Endodermal cell (in vitro differentiated cells): Measurements from ENCODE around the gene KCNQ2. TPM values are rescaled to one million over a fixed set of nuclear protein-coding genes. Genes with fewer than 3 reads are reported as not detected.
"Not testable (repeated sequence)": the region's sequence is repeated elsewhere in the genome, so short reads cannot be mapped to it uniquely, and the experiment has no call there.

Experiments
- DNase-seq: peaks from one replicate; pipeline ENCODE4 v3.0.0-alpha.2; 2017
- H3K27ac ChIP-seq: 2 replicates; pipeline ENCODE4 v1.5.1; 2013; ENCODE audit warnings: mild to moderate bottlenecking, low read depth, low read length, moderate library complexity
- H3K27me3 ChIP-seq: 2 replicates; pipeline ENCODE4 v1.6.1; 2013; ENCODE audit warnings: mild to moderate bottlenecking, low read length, moderate library complexity; ENCODE audit not compliant: insufficient read depth, control insufficient read depth, poor library complexity, severe bottlenecking
- H3K36me3 ChIP-seq: 2 replicates; pipeline ENCODE4 v1.7.0; 2013; ENCODE audit warnings: mild to moderate bottlenecking, low read length, moderate library complexity; ENCODE audit not compliant: control insufficient read depth, insufficient read depth
- H3K4me1 ChIP-seq: one replicate; pipeline ENCODE4 v1.7.0; 2013; ENCODE audit warnings: low read length; ENCODE audit not compliant: control insufficient read depth, insufficient read depth
- H3K4me3 ChIP-seq: 2 replicates; pipeline ENCODE4 v1.5.1; 2013; ENCODE audit warnings: mild to moderate bottlenecking, low read length, moderate library complexity
- H3K9ac ChIP-seq: 2 replicates; pipeline ENCODE4 v1.6.1; 2013; ENCODE audit warnings: mild to moderate bottlenecking, low read length, moderate library complexity; ENCODE audit not compliant: poor library complexity, severe bottlenecking; ENCODE audit errors: extremely low read depth
- H3K9me3 ChIP-seq: 2 replicates; pipeline ENCODE4 v1.6.1; 2013; ENCODE audit warnings: mild to moderate bottlenecking, low read length, moderate library complexity; ENCODE audit not compliant: control insufficient read depth
- H3K27ac Mint-ChIP-seq: 2 replicates; pipeline ENCODE4 v1.8.0; 2020; ENCODE audit warnings: mixed read lengths
- H3K27me3 Mint-ChIP-seq: 2 replicates; pipeline ENCODE4 v1.8.0; 2021; ENCODE audit warnings: mild to moderate bottlenecking, mixed read lengths; ENCODE audit not compliant: insufficient read depth
- H3K36me3 Mint-ChIP-seq: 2 replicates; pipeline ENCODE4 v1.8.0; 2020; ENCODE audit warnings: low read depth, mixed read lengths
- H3K4me1 Mint-ChIP-seq: 2 replicates; pipeline ENCODE4 v1.8.0; 2020; ENCODE audit warnings: mixed read lengths
- H3K4me3 Mint-ChIP-seq: 2 replicates; pipeline ENCODE4 v1.8.0; 2020; ENCODE audit warnings: mild to moderate bottlenecking, moderate library complexity, mixed read lengths
- H3K9me3 Mint-ChIP-seq: 2 replicates; pipeline ENCODE4 v1.8.0; 2020; ENCODE audit warnings: mild to moderate bottlenecking, mixed read lengths
- CTCF ChIP-seq: fragments of 200-600 bp; sonication (generic); conservative IDR thresholded peaks from 2 replicates; pipeline ENCODE4 v1.5.0; 2021; ENCODE audit warnings: antibody characterized with exemption, mild to moderate bottlenecking
- WGBS, 2 experiments: methylation state at CpG; one replicate each; pipeline versions ENCODE4 v1.1.5 to v1.1.7; 2013; ENCODE audit warnings: missing lambda C conversion rate in 2 of 2, mixed read lengths in 1 of 2; ENCODE audit not compliant: insufficient coverage in 1 of 2, insufficient read length in 1 of 2; 5-methylcytosine and 5-hydroxymethylcytosine counted together
- total RNA-seq, 2 donors: library from RNA; stranded (reverse); fragmentation: NEBNext Ultra II Directional in 1 of 2; extraction: Animal tissue kit (Norgen Biotek cat#: 25700) in 1 of 2; gene quantifications; 2 replicates in 1 of 2; 3 replicates in 1 of 2; pipeline ENCODE4 v1.2.1, GENCODE V29; 2021

KCNQ2 gene
- total RNA-seq, 2 donors from 2014 or later: 36.4 to 62.8 TPM

- no peak overlapping the region for H3K4me3 ChIP-seq
Observed at GRCh38 chr20:63481503-63481902, 9.0 kb upstream of the KCNQ2 start.

GRCh38 chr20:63479695-63480419, 7.4 kb upstream of the KCNQ2 start:
- not testable (repeated sequence) for H3K27ac Mint-ChIP-seq, H3K4me1 Mint-ChIP-seq, H3K4me3 Mint-ChIP-seq, DNase-seq, H3K27ac ChIP-seq, H3K4me3 ChIP-seq, H3K9me3 Mint-ChIP-seq, H3K36me3 ChIP-seq, H3K9me3 ChIP-seq, H3K36me3 Mint-ChIP-seq, H3K9ac ChIP-seq, H3K4me1 ChIP-seq, H3K27me3 ChIP-seq, H3K27me3 Mint-ChIP-seq
- 86 to 95% methylated on average over 4 to 32 of the region's 32 CpGs for whole genome bisulfite sequencing, 2 experiments

More at GRCh38 chr20:63481503-63481902, 9.0 kb upstream of the KCNQ2 start:
- H3K4me3 Mint-ChIP-seq: no peak overlapping the region
- TF ChIP-seq CTCF: no peak
- peaks cover 2% of the 10 kb centered on the region for H3K9me3 Mint-ChIP-seq
- no peak overlapping the region for H3K27ac Mint-ChIP-seq
- H3K27me3 Mint-ChIP-seq: peaks cover 4% of the 10 kb centered on the region
- no peaks in the 10 kb centered on the region for H3K36me3 Mint-ChIP-seq
- 81 to 89% methylated on average over 8 to 12 of the region's 12 CpGs for WGBS, 2 experiments
- no peak for DNase-seq
- H3K4me1 Mint-ChIP-seq: no peaks in the 10 kb centered on the region
- Histone ChIP-seq H3K9ac (no peak overlapping the region), H3K27ac (no peak overlapping the region), H3K9me3 (no peaks in the 10 kb centered on the region), H3K4me1 (no peaks in the 10 kb centered on the region), H3K36me3 (no peaks in the 10 kb centered on the region), H3K27me3 (no peaks in the 10 kb centered on the region)

- H3K4me1 Mint-ChIP-seq: no peaks in the 10 kb centered on the region
- Histone ChIP-seq H3K27me3 (peaks cover 21% of the 10 kb centered on the region), H3K36me3 (no peaks in the 10 kb centered on the region), H3K9me3 (no peaks in the 10 kb centered on the region), H3K4me1 (no peaks in the 10 kb centered on the region), H3K4me3 (no peak overlapping the region), H3K27ac (no peak overlapping the region), H3K9ac (no peak overlapping the region)
- no peaks in the 10 kb centered on the region for H3K36me3 Mint-ChIP-seq
- TF ChIP-seq CTCF: no peak
- no peaks in the 10 kb centered on the region for H3K9me3 Mint-ChIP-seq
- H3K27ac Mint-ChIP-seq: no peak overlapping the region
- no peak for DNase-seq
- H3K27me3 Mint-ChIP-seq: peaks cover 21% of the 10 kb centered on the region
- 93 to 94% methylated on average over 23 to 34 of the region's 34 CpGs for WGBS, 2 experiments
- no peak overlapping the region for H3K4me3 Mint-ChIP-seq
Observed at GRCh38 chr20:63478346-63479302, 6.2 kb upstream of the KCNQ2 start.
